GM23338 (cell line): ENCODE data around the gene SEMA3C. TPM values are rescaled to one million over a fixed set of nuclear protein-coding genes. Genes with fewer than 3 reads are reported as not detected.

ENCODE experiments used
- ATAC-seq: fragments of 200-7000 bp; cut with Tn5 transposase; 3 replicates; pipeline ENCODE4 v1.9.1; 2020
- DNase-seq: peaks from one replicate; pipeline ENCODE4 v3.0.0-alpha.2; 2015; ENCODE audit warnings: low spot score
- H2AFZ ChIP-seq: fragments of 200-600 bp; sonication (generic); 2 replicates; pipeline ENCODE4 v1.8.0; 2016; ENCODE audit warnings: antibody characterized with exemption, mild to moderate bottlenecking, moderate library complexity
- H3F3A ChIP-seq: fragments of 200-600 bp; sonication (generic); replicated peaks from 2 replicates; pipeline ENCODE4 v1.8.0; 2017; ENCODE audit warnings: antibody characterized with exemption, mixed run types, low read depth
- H3K27ac ChIP-seq: fragments of 200-600 bp; sonication (generic); 2 replicates; pipeline ENCODE4 v1.6.1; 2016; ENCODE audit warnings: low read depth
- H3K27me3 ChIP-seq: fragments of 200-600 bp; sonication (generic); 2 replicates; pipeline ENCODE4 v1.8.0; 2016; ENCODE audit warnings: mild to moderate bottlenecking, mixed run types, moderate library complexity; ENCODE audit not compliant: insufficient read depth
- H3K36me3 ChIP-seq: fragments of 200-600 bp; sonication (generic); 2 replicates; pipeline ENCODE4 v1.8.0; 2016; ENCODE audit warnings: mild to moderate bottlenecking; ENCODE audit not compliant: insufficient read depth
- H3K4me1 ChIP-seq: fragments of 200-600 bp; sonication (generic); 2 replicates; pipeline ENCODE4 v1.8.0; 2016; ENCODE audit warnings: mild to moderate bottlenecking, moderate library complexity; ENCODE audit not compliant: insufficient read depth
- H3K4me2 ChIP-seq: fragments of 200-600 bp; sonication (generic); 2 replicates; pipeline ENCODE4 v1.7.1; 2017; ENCODE audit warnings: mixed run types
- H3K4me3 ChIP-seq: fragments of 200-600 bp; sonication (generic); 2 replicates; pipeline ENCODE4 v1.6.1; 2016; ENCODE audit warnings: mixed run types
- H3K79me2 ChIP-seq: fragments of 200-600 bp; sonication (generic); replicated peaks from 2 replicates; pipeline ENCODE4 v1.8.0; 2017; ENCODE audit warnings: mild to moderate bottlenecking; ENCODE audit not compliant: insufficient read depth
- H3K9me2 ChIP-seq: fragments of 200-600 bp; sonication (generic); 2 replicates; pipeline ENCODE4 v1.8.0; 2017; ENCODE audit not compliant: insufficient read depth
- H4K20me1 ChIP-seq: fragments of 200-600 bp; sonication (generic); replicated peaks from 2 replicates; pipeline ENCODE4 v1.8.0; 2017; ENCODE audit warnings: mild to moderate bottlenecking; ENCODE audit not compliant: insufficient read depth
- H3K27ac Mint-ChIP-seq: 2 replicates; pipeline ENCODE4 v1.8.0; 2020; ENCODE audit warnings: inconsistent platforms, mild to moderate bottlenecking, moderate library complexity, mixed read lengths
- H3K27me3 Mint-ChIP-seq: 3 replicates; pipeline ENCODE4 v1.8.0; 2022; ENCODE audit warnings: low read depth, mild to moderate bottlenecking, moderate library complexity, mixed read lengths, inconsistent platforms; ENCODE audit not compliant: insufficient read depth, poor library complexity
- H3K36me3 Mint-ChIP-seq: 3 replicates; pipeline ENCODE4 v1.8.0; 2021; ENCODE audit warnings: low read depth, mild to moderate bottlenecking, inconsistent platforms, moderate library complexity, mixed read lengths
- H3K4me1 Mint-ChIP-seq: 3 replicates; pipeline ENCODE4 v1.8.0; 2020; ENCODE audit warnings: mild to moderate bottlenecking, inconsistent platforms, mixed read lengths
- H3K4me3 Mint-ChIP-seq: 3 replicates; pipeline ENCODE4 v1.8.0; 2021; ENCODE audit warnings: moderate library complexity, mild to moderate bottlenecking, inconsistent platforms, mixed read lengths
- H3K9me3 Mint-ChIP-seq: 3 replicates; pipeline ENCODE4 v1.8.0; 2020; ENCODE audit warnings: moderate library complexity, mild to moderate bottlenecking, inconsistent platforms, mixed read lengths
- CREB1 ChIP-seq: fragments of 250-450 bp; sonication (Bioruptor Pico); IDR thresholded peaks from 2 replicates; pipeline ENCODE4 v1.5.0; 2020; ENCODE audit warnings: low read depth, mild to moderate bottlenecking, moderate library complexity
- CTCF ChIP-seq, 2 experiments: fragments of 200-600 bp in 1 of 2; sonication (generic) in 1 of 2; conservative IDR thresholded peaks; 2 replicates each; pipeline versions ENCODE4 v1.5.1 to v1.6.1; 2016 to 2017; ENCODE audit warnings: antibody characterized with exemption in 2 of 2, low read depth in 2 of 2, mild to moderate bottlenecking in 2 of 2, moderate library complexity in 1 of 2
- ETS1 ChIP-seq: IDR thresholded peaks from 2 replicates; pipeline ENCODE4 v1.6.1; 2016; ENCODE audit warnings: antibody characterized with exemption
- EZH2 ChIP-seq: fragments of 200-600 bp; sonication (generic); IDR thresholded peaks from one replicate; pipeline ENCODE4 v1.8.0; 2017; ENCODE audit warnings: antibody characterized with exemption, mild to moderate bottlenecking, low read depth; ENCODE audit not compliant: unreplicated experiment
- EZH2phosphoT487 ChIP-seq: fragments of 200-600 bp; sonication (generic); IDR thresholded peaks from one replicate; pipeline ENCODE4 v1.8.1; 2018; ENCODE audit warnings: antibody characterized with exemption; ENCODE audit not compliant: unreplicated experiment
- JUNB ChIP-seq: IDR thresholded peaks from one replicate; pipeline ENCODE4 v1.6.1; 2016; ENCODE audit warnings: antibody characterized with exemption; ENCODE audit not compliant: unreplicated experiment
- NANOG ChIP-seq: IDR thresholded peaks from 2 replicates; pipeline ENCODE4 v1.6.1; 2016; ENCODE audit warnings: antibody characterized with exemption, borderline replicate concordance
- POLR2AphosphoS5 ChIP-seq: IDR thresholded peaks from 2 replicates; pipeline ENCODE4 v1.6.1; 2016; ENCODE audit warnings: antibody characterized with exemption, low read depth
- REST ChIP-seq: IDR thresholded peaks from one replicate; pipeline ENCODE4 v1.6.1; 2018; ENCODE audit warnings: antibody characterized with exemption; ENCODE audit not compliant: unreplicated experiment
- STAT1 ChIP-seq: IDR thresholded peaks from one replicate; pipeline ENCODE4 v1.6.1; 2016; ENCODE audit warnings: antibody characterized with exemption; ENCODE audit not compliant: unreplicated experiment
- ZNF114 ChIP-seq: fragments of 250-450 bp; sonication (Bioruptor Pico); IDR thresholded peaks from 2 replicates; pipeline ENCODE4 v1.5.0; 2020; ENCODE audit warnings: mild to moderate bottlenecking, moderate library complexity
- ZNF331 ChIP-seq: fragments of 250-450 bp; sonication (Bioruptor Pico); IDR thresholded peaks from 2 replicates; pipeline ENCODE4 v1.5.0; 2020; ENCODE audit warnings: low read depth, mild to moderate bottlenecking, moderate library complexity
- ZNF462 ChIP-seq: fragments of 250-450 bp; sonication (Bioruptor Pico); IDR thresholded peaks from 2 replicates; pipeline ENCODE4 v1.5.0; 2020; ENCODE audit warnings: mild to moderate bottlenecking, moderate library complexity
- polyA plus RNA-seq: library from polyadenylated mRNA; unstranded; fragments of >200 nt; fragmentation: Nextera tagmentation; extraction: Ambion mirVana; gene quantifications from 2 replicates; pipeline ENCODE4 v1.2.1, GENCODE V29; 2016
- total RNA-seq: library from RNA; depleted of rRNA; stranded (reverse); fragments of >200 nt; shearing (Covaris generic); gene quantifications from 2 replicates; pipeline ENCODE4 v1.2.3, GENCODE V29; 2014

The SEMA3C gene
- total and polyA plus RNA-seq, 2 experiments from 2014 or later, result 1.0 to 3.5 TPM

- Histone ChIP-seq H3F3A (no peaks in the 10 kb centered on the region), H3K4me2 (no peak overlapping the region), H3K27me3 (no peaks in the 10 kb centered on the region), H4K20me1 (no peaks in the 10 kb centered on the region), H3K4me1 (no peaks in the 10 kb centered on the region), H3K79me2 (no peaks in the 10 kb centered on the region), H3K4me3 (no peak overlapping the region), H2AFZ (no peak overlapping the region), H3K9me2 (no peaks in the 10 kb centered on the region), H3K27ac (no peak overlapping the region), H3K36me3 (no peaks in the 10 kb centered on the region)
- Mint-ChIP-seq H3K27me3 (no peaks in the 10 kb centered on the region), H3K36me3 (no peaks in the 10 kb centered on the region), H3K4me3 (no peak overlapping the region), H3K9me3 (no peaks in the 10 kb centered on the region), H3K4me1 (no peaks in the 10 kb centered on the region), H3K27ac (no peak overlapping the region)
- TF ChIP-seq ZNF462 (CRISPR knock-in tag) (no peak), STAT1 (no peak), ETS1 (no peak), POLR2AphosphoS5 (no peak), ZNF331 (CRISPR knock-in tag) (no peak), REST (no peak), CREB1 (CRISPR knock-in tag) (no peak), EZH2phosphoT487 (no peak), JUNB (no peak), NANOG (no peak), EZH2 (no peak), CTCF (conservative IDR thresholded peaks at IDR 0.05; ENCODE audit: low read depth in 2 of 2) (no peak), ZNF114 (CRISPR knock-in tag) (no peak)
- no peak for ATAC-seq
- DNase-seq, result no peak
Measured at GRCh38 chr7:80826520-80827238, 92.2 kb downstream of the SEMA3C start.
